ENCODE measurements around the gene TNS4. TPM values are rescaled to one million over a fixed set of nuclear protein-coding genes. Genes with fewer than 3 reads are reported as not detected.

TNS4 gene
- total RNA-seq, 1 donor from 2014 or later: not detected

DNA sequence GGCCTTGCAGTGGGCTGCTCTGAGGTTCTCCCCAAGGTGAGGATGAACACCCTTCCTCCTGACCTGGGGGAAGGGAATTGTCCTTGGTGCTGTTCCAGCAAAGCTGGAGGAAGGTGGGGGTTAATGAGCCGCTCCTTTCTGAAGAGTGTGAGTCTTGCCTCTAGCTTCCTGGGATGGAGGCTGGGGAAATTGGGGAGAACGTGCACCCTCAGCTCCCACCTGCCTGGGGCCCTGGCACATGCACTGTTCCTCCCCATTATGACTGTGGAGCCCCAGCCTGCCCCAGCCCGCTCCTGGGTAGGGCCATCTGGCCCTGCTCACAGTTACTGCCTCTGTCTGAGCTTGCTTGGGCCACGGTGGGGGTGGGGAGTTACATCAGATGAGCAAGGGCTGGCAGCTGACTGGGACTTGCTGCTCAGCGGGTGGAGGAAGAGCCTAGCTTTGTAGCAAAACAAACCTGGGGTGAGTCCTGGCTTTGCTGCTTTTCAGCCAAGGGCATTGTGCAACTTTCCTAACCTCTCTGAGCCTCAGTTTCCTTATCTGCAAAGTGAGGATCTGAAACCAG is 11.1 kb downstream of the TNS4 start:
- Mint-ChIP-seq H3K27me3 (peaks cover 25% of the 10 kb centered on the region), H3K4me1 (ENCODE audit: low read depth) (peaks cover 3% of the 10 kb centered on the region), H3K9me3 (ENCODE audit: low read depth) (no peaks in the 10 kb centered on the region), H3K36me3 (ENCODE audit: insufficient read depth) (no peaks in the 10 kb centered on the region), H3K27ac (no peak overlapping the region), H3K4me3 (ENCODE audit: low read depth) (no peak overlapping the region)
- TF ChIP-seq CTCF (IDR thresholded peaks at IDR 0.05; ENCODE audit: unreplicated experiment): no peak
- DNase-seq (ENCODE audit: low spot score, unreplicated experiment): no peak

- Mint-ChIP-seq H3K27ac (no peak overlapping the region), H3K27me3 (peaks cover 31% of the 10 kb centered on the region), H3K4me3 (ENCODE audit: low read depth) (no peak overlapping the region), H3K4me1 (ENCODE audit: low read depth) (peaks cover 3% of the 10 kb centered on the region), H3K9me3 (ENCODE audit: low read depth) (no peaks in the 10 kb centered on the region), H3K36me3 (ENCODE audit: insufficient read depth) (no peaks in the 10 kb centered on the region)
- DNase-seq (ENCODE audit: low spot score, unreplicated experiment): no peak
- TF ChIP-seq CTCF (IDR thresholded peaks at IDR 0.05; ENCODE audit: unreplicated experiment): no peak
Observed at GRCh38 chr17:40487371-40488020, 13.9 kb downstream of the TNS4 start.

GRCh38 chr17:40486522-40487370 is 14.7 kb downstream of the TNS4 start:
- DNase-seq (ENCODE audit: low spot score, unreplicated experiment): no peak
- no peak overlapping the region for H3K4me3 Mint-ChIP-seq (ENCODE audit: low read depth)
- H3K4me1 Mint-ChIP-seq (ENCODE audit: low read depth): peaks cover 3% of the 10 kb centered on the region
- peak overlapping the region; percentile 19 for H3K27ac Mint-ChIP-seq
- H3K9me3 Mint-ChIP-seq (ENCODE audit: low read depth): no peaks in the 10 kb centered on the region
- peaks cover 31% of the 10 kb centered on the region for H3K27me3 Mint-ChIP-seq
- no peaks in the 10 kb centered on the region for H3K36me3 Mint-ChIP-seq (ENCODE audit: insufficient read depth)
- TF ChIP-seq CTCF (IDR thresholded peaks at IDR 0.05; ENCODE audit: unreplicated experiment): no peak

GRCh38 chr17:40485851-40486521 is 15.4 kb downstream of the TNS4 start:
- no peaks in the 10 kb centered on the region for H3K36me3 Mint-ChIP-seq (ENCODE audit: insufficient read depth)
- no peak overlapping the region for H3K4me3 Mint-ChIP-seq (ENCODE audit: low read depth)
- no peak overlapping the region for H3K27ac Mint-ChIP-seq
- no peaks in the 10 kb centered on the region for H3K9me3 Mint-ChIP-seq (ENCODE audit: low read depth)
- peaks cover 28% of the 10 kb centered on the region for H3K27me3 Mint-ChIP-seq
- no peak for DNase-seq (ENCODE audit: low spot score, unreplicated experiment)
- TF ChIP-seq CTCF (IDR thresholded peaks at IDR 0.05; ENCODE audit: unreplicated experiment): no peak
- H3K4me1 Mint-ChIP-seq (ENCODE audit: low read depth): peaks cover 3% of the 10 kb centered on the region

GRCh38 chr17:40484973-40485530 is 16.4 kb downstream of the TNS4 start:
- Mint-ChIP-seq H3K4me3 (ENCODE audit: low read depth) (no peak overlapping the region), H3K27ac (no peak overlapping the region), H3K4me1 (ENCODE audit: low read depth) (peaks cover 1% of the 10 kb centered on the region), H3K27me3 (peaks cover 22% of the 10 kb centered on the region), H3K36me3 (ENCODE audit: insufficient read depth) (no peaks in the 10 kb centered on the region), H3K9me3 (ENCODE audit: low read depth) (no peaks in the 10 kb centered on the region)
- no peak for DNase-seq (ENCODE audit: low spot score, unreplicated experiment)
- TF ChIP-seq CTCF (IDR thresholded peaks at IDR 0.05; ENCODE audit: unreplicated experiment): no peak

All from progenitor cell of endocrine pancreas (in vitro differentiated cells).